Activated CD4-positive, alpha-beta T cell treated with anti-CD3 and anti-CD28 coated beads for 4 hours (primary cell): ENCODE data around the gene RASL11A.
"Not testable (repeated sequence)": the region's sequence is repeated elsewhere in the genome, so short reads cannot be mapped to it uniquely, and the experiment has no call there.

Experiments used
- DNase-seq, 2 donors: peaks; one replicate each; pipeline ENCODE4 v3.0.0-alpha.2; 2020

Gene RASL11A

GRCh38 chr13:27302643-27303262 is 32.1 kb downstream of the RASL11A start:
- no peak for DNase-seq

GRCh38 chr13:27304099-27304498 is 33.5 kb downstream of the RASL11A start:
- no peak for DNase-seq

GRCh38 chr13:27304611-27305010 is 34.0 kb downstream of the RASL11A start:
- DNase-seq: no peak

- no peak for DNase-seq
These were observed 35.7 kb downstream of the RASL11A start for GRCh38 chr13:27306364-27306763.

GRCh38 chr13:27308941-27309340 is 38.3 kb downstream of the RASL11A start:
- no peak for DNase-seq

- no peak for DNase-seq
These were observed 38.9 kb downstream of the RASL11A start for GRCh38 chr13:27309401-27309958.

- DNase-seq: no peak
These were observed 39.5 kb downstream of the RASL11A start for GRCh38 chr13:27309967-27310598.

- no peak for DNase-seq
These were observed 40.3 kb downstream of the RASL11A start for GRCh38 chr13:27310946-27311345.

- no peak for DNase-seq
These were observed 41.0 kb downstream of the RASL11A start for GRCh38 chr13:27311518-27312210.

- no peak for DNase-seq
These were observed 43.1 kb downstream of the RASL11A start for GRCh38 chr13:27313770-27314169.

GRCh38 chr13:27319404-27319803 is 48.8 kb downstream of the RASL11A start:
- no peak for DNase-seq

- DNase-seq: no peak
These were observed 51.1 kb downstream of the RASL11A start for GRCh38 chr13:27321468-27322431.

- DNase-seq: not testable (repeated sequence)
These were observed 51.8 kb downstream of the RASL11A start for GRCh38 chr13:27322443-27322842.
